Rectal smooth muscle tissue (tissue), 1 donor: Measurements from ENCODE around the gene UBR1.
"Not testable (repeated sequence)": the region's sequence is repeated elsewhere in the genome, so short reads cannot be mapped to it uniquely, and the experiment has no call there.

Source experiments
- H3K27ac ChIP-seq: one replicate; pipeline ENCODE4 v1.7.0; 2013; ENCODE audit warnings: low read depth, low read length, inconsistent platforms
- H3K27me3 ChIP-seq: one replicate; pipeline ENCODE4 v1.7.0; 2013; ENCODE audit warnings: low read length; ENCODE audit not compliant: control insufficient read depth, insufficient read depth
- H3K36me3 ChIP-seq: one replicate; pipeline ENCODE4 v1.7.0; 2013; ENCODE audit warnings: low read length; ENCODE audit not compliant: control insufficient read depth, insufficient read depth
- H3K4me1 ChIP-seq: one replicate; pipeline ENCODE4 v1.7.0; 2013; ENCODE audit warnings: low read length; ENCODE audit not compliant: control insufficient read depth, insufficient read depth
- H3K4me3 ChIP-seq: one replicate; pipeline ENCODE4 v1.7.0; 2013; ENCODE audit warnings: low read length
- H3K9ac ChIP-seq: one replicate; pipeline ENCODE4 v1.7.0; 2013; ENCODE audit warnings: low read length

The UBR1 gene

DNA sequence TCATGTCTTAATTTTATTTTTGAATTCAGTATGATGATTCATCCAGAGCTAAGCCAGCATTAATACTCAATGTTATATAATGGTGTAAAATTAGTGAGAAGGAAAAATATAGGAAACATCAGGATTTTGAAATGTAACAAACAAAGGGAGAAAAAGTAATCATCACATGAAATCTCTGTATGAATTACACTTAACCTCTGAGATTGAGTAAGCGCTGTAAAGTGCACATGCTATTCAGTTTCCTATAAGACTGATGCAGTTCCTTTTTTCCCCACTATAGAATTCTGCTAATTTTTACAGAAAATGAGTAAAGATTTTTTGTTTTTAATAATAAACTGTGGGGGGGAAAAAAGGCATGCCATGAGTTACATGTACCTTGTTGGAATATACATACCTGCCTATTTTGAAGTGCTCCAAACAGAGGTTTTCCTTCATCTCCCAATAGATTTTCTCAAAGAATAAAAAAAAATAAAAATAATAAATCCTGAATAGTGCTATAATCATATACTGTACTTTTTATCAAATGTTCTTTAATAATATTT is 121.3 kb downstream of the UBR1 start:
- no peaks in the 10 kb centered on the region for H3K27me3 ChIP-seq
- H3K36me3 ChIP-seq: peaks cover 8% of the 10 kb centered on the region
- no peak overlapping the region for H3K9ac ChIP-seq
- no peaks in the 10 kb centered on the region for H3K4me1 ChIP-seq
- no peak overlapping the region for H3K4me3 ChIP-seq
- H3K27ac ChIP-seq: no peak overlapping the region

DNA sequence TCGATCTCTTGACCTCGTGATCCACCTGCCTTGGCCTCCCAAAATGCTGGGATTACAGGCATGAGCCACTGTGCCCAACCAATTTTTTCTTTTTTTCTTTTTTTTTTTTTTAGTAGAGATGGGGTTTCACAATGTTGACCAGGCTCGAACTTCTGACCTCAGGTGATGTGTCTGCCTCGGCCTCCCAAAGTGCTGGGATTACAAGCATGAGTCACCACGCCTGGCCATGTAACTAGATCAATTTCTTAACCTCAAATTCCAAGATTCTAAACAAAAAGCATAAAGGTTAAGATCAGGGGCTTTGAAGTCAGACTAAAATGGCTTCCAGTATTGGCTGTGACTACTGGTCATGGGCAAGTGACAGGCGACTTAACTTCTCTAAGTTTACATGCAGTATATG is 126.7 kb downstream of the UBR1 start:
- H3K36me3 ChIP-seq: peaks cover 16% of the 10 kb centered on the region
- H3K27me3 ChIP-seq, H3K4me1 ChIP-seq, H3K27ac ChIP-seq, H3K9ac ChIP-seq, H3K4me3 ChIP-seq: not testable (repeated sequence)

DNA sequence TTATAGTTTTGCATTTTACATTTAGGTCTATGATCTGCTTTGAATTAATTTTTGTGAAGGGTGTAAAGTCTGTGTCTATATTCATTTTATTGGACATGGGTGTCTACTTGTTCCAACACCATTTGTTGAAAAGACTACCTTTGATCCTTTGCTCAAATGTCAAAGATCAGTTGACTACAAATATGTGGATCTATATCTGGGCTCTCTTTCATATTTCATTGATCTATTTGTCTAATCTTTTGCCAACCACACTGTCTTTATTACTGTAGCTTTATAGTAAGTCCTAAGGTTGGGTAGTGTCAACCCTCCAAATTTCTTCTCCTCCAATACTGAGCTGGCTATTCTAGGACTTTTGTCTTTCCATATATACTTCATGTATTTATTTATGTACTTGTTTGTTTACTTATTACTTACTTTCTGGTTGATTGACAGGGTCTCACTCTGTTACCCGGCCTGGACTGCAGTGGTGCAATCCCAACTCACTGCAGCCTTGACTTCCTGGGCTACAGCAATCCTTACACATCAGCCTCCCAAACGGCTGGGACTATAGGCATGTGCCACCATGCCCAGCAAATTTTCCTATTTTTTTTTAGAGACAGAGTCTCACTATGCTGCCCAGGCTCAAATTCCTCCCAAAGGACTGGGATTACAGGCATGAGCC is 131.5 kb downstream of the UBR1 start:
- Histone ChIP-seq H3K4me1 (no peaks in the 10 kb centered on the region), H3K9ac (no peak overlapping the region), H3K36me3 (peaks cover 22% of the 10 kb centered on the region), H3K27me3 (no peaks in the 10 kb centered on the region), H3K4me3 (no peak overlapping the region), H3K27ac (no peak overlapping the region)

DNA sequence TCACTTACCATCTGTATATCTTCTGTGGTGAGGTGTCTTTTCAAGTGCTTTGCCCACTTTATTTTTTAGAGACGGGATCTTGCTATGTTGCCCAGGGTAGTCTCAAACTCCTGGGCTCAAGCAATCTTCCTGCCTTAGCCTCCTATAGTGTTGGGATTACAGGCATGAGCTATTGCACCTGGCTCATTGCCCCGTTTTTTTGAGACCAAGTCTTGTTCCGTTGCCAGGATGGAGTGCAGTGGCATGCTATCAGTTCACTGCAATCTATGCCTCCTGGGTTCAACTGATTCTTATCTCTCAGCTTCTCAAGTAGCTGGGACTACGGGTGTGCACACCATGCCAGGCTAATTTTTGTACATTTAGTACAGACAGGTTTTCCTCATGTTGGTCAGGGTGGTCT is 132.7 kb downstream of the UBR1 start:
- no peaks in the 10 kb centered on the region for H3K27me3 ChIP-seq
- H3K4me3 ChIP-seq: no peak overlapping the region
- H3K9ac ChIP-seq: no peak overlapping the region
- H3K36me3 ChIP-seq: peaks cover 22% of the 10 kb centered on the region
- no peak overlapping the region for H3K27ac ChIP-seq
- no peaks in the 10 kb centered on the region for H3K4me1 ChIP-seq

DNA sequence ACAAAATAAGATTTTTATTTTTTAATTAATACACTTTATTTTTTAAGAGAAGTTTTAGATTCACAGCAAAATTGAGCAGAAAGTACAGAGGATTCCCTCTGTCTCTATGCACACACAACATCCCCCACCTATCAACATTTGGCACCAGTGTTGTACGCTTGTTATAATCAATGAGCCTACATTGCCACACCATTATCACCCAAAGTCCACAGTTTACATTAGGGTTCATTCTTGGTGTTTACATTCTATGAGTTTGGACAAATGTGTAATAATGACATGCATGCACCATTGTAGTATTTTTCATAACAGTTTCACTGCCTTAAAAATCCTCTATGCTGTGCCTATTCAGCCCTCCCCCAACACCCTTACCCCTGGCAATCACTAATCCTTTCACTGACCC is 134.0 kb downstream of the UBR1 start:
- Histone ChIP-seq H3K9ac (no peak overlapping the region), H3K27ac (no peak overlapping the region), H3K4me1 (no peaks in the 10 kb centered on the region), H3K4me3 (no peak overlapping the region), H3K27me3 (no peaks in the 10 kb centered on the region), H3K36me3 (peaks cover 22% of the 10 kb centered on the region)

DNA sequence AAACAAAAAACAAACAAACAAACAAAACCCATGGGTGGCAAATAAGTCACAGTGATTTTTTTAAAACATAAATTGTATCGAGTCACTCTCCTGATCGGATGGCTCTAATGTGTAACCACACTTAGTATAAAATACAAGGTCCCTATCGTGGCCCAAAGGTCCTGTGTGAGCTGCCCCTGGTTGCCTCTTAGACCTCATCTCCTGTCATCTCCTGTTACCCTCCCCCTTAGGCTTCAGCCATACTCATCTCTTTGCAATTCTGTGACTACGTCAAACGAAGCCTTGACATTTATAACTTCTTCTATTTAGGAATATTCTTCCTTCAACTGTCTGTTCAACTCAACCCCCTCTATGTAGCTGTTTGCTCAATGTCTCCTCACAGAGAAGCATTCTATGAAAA is 141.4 kb downstream of the UBR1 start:
- Histone ChIP-seq H3K4me3 (no peak overlapping the region), H3K4me1 (no peaks in the 10 kb centered on the region), H3K36me3 (peaks cover 19% of the 10 kb centered on the region), H3K27me3 (no peaks in the 10 kb centered on the region), H3K9ac (no peak overlapping the region), H3K27ac (no peak overlapping the region)

DNA sequence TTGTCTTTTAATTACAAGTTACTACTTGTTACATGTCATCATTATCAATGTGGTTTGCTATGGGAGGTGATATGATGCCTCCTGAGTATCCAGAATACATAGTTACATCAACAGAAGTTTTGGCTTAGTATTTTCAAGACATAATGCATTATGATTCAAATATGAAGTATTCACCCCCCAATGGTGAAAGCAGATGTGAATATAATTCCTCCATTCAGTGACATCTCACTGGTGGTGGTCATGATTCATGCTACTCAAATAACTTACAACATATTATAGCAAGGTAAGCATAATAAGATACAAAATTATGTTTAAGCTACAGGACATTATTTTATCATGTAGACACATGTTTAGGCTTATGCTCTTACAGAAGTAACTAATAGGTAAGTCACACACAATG is 150.3 kb downstream of the UBR1 start:
- no peaks in the 10 kb centered on the region for H3K27me3 ChIP-seq
- no peak overlapping the region for H3K27ac ChIP-seq
- no peak overlapping the region for H3K9ac ChIP-seq
- no peaks in the 10 kb centered on the region for H3K4me1 ChIP-seq
- H3K36me3 ChIP-seq: peaks cover 19% of the 10 kb centered on the region
- no peak overlapping the region for H3K4me3 ChIP-seq

DNA sequence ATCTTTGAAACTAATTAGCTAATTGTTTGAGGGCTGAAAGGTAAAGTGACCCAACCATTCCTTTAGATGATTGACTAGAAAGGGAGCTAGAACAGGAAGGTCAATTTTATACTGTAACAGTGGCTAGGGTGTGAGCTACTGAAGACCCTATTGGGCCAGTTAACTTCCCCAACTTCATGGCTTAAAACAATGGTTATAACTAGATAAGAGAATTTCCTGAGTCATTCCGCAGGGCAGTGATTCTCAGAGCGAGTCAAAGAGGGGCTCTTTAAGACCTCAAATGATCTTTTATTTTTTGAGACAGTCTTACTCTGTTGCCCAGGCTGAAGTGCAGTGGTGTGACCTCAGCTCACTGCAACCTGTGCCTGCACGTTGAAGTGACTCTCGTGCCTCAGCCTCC is 151.5 kb downstream of the UBR1 start:
- Histone ChIP-seq H3K9ac (no peak overlapping the region), H3K27me3 (no peaks in the 10 kb centered on the region), H3K27ac (no peak overlapping the region), H3K4me3 (no peak overlapping the region), H3K4me1 (no peaks in the 10 kb centered on the region), H3K36me3 (peaks cover 18% of the 10 kb centered on the region)

DNA sequence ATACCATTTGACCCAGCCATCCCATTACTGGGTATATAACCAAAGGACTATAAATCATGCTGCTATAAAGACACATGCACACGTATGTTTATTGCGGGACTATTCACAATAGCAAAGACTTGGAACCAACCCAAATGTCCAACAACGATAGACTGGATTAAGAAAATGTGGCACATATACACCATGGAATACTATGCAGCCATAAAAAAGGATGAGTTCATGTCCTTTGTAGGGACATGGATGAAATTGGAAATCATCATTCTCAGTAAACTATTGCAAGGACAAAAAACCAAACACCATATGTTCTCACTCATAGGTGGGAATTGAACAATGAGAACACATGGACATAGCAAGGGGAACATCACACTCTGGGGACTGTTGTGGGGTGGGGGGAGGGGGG is 156.9 kb downstream of the UBR1 start:
- peaks cover 16% of the 10 kb centered on the region for H3K36me3 ChIP-seq
- H3K9ac ChIP-seq, H3K4me1 ChIP-seq, H3K4me3 ChIP-seq, H3K27ac ChIP-seq, H3K27me3 ChIP-seq: not testable (repeated sequence)

DNA sequence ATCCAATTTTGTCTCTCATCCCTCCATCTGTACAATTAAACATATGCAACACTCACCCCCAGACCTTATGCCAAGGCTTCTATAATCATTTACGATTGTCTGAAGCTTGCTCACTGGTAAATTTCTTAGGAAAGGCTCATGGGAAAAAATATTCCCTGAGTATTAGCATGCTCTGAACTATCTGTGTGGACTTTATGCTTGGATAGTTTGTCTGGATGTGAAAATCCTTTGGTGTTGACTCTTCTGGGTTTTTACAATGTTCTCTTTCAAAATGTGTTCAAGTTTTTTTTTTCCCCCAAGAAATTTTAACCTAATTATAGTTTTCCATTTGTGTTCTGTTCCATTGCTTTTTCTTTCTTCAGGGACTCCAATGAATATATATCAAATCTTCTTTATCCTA is 165.3 kb downstream of the UBR1 start:
- H3K9ac ChIP-seq: no peak overlapping the region
- no peak overlapping the region for H3K4me3 ChIP-seq
- H3K4me1 ChIP-seq: no peaks in the 10 kb centered on the region
- H3K27ac ChIP-seq: no peak overlapping the region
- peaks cover 4% of the 10 kb centered on the region for H3K36me3 ChIP-seq
- no peaks in the 10 kb centered on the region for H3K27me3 ChIP-seq

DNA sequence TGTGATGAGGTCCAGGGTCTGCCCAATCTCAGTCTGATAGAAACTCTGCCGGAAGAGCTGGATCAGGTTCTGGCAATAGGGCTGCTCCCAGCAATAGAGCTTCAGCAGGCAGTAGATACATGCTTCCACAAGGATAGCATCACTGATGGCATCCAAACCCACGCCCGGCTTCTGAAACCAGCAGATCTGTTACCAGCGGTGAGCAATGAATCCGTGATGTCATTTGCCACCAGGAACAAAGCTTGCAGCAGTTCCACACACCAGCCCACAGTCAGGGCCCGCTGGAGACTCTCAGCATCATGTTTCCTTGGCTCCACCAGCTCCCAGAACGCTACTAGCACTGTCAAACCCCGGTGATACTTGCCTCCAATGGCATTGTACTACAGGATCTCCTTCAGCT is 166.0 kb downstream of the UBR1 start:
- no peaks in the 10 kb centered on the region for H3K27me3 ChIP-seq
- H3K4me1 ChIP-seq: no peaks in the 10 kb centered on the region
- no peak overlapping the region for H3K9ac ChIP-seq
- no peak overlapping the region for H3K4me3 ChIP-seq
- H3K36me3 ChIP-seq: peaks cover 4% of the 10 kb centered on the region
- no peak overlapping the region for H3K27ac ChIP-seq

DNA sequence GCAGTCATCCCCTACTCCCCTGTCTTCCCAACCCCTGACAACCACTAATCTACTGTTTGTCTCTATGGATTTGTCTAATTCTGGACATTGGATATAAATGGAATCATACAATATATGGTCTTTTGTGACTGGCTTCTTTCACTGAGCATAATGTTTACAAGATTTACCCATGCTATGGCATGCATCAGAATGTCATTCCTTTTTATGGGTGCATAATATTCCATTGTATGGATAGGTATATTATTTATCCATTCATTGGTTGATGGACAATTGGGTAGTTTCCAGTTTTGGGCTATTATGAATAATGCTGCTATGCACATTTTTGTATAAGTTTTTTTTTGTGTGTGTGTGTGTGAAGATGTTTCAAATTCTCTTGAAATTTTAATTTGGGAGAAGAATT is 168.7 kb downstream of the UBR1 start:
- Histone ChIP-seq H3K27me3 (no peaks in the 10 kb centered on the region), H3K27ac (no peak overlapping the region), H3K9ac (no peak overlapping the region), H3K4me1 (no peaks in the 10 kb centered on the region), H3K36me3 (no peaks in the 10 kb centered on the region), H3K4me3 (no peak overlapping the region)

DNA sequence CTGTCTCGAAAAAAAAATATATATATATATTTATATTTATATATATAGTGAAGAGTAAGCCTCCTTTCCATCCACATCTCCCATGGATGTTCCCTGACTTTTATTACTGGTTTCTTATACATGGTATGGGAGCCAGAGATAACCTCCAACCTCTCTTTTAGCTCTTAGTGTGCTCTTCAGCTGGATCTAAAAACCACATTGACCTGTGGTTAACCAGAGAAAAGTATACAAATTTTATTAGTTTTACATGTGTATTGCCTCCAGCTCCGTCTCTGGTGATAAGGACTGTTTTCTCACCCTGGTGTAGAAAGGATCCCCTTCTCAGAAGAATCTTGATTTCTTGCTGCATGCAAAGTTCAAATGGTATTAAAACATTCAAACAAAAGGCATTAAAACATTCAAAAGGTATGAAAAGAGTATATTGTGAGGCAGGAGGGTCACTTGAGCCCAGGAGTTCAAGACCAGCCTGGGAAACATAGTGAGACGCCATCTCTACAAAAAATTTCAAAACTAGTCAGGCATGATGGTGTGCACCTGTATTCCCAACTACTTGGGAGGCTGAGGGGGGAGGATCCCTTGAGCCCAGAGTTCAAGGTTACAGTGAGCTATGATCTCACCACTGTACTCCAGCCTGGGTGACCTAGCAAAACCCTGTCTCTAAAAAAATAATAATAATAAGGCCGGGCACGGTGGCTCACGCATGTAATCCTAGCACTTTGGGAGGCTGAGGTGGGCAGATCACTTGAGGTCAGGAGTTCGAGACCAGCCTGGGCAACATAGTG is 171.8 kb downstream of the UBR1 start:
- no peaks in the 10 kb centered on the region for H3K27me3 ChIP-seq
- no peak overlapping the region for H3K4me3 ChIP-seq
- H3K9ac ChIP-seq: no peak overlapping the region
- no peaks in the 10 kb centered on the region for H3K4me1 ChIP-seq
- H3K36me3 ChIP-seq: no peaks in the 10 kb centered on the region
- H3K27ac ChIP-seq: no peak overlapping the region
